Mucosa of descending colon (tissue), 3 donors: Measurements from ENCODE around the gene ADAMTS18. TPM values are rescaled to one million over a fixed set of nuclear protein-coding genes. Genes with fewer than 3 reads are reported as not detected.
A peak's percentile ranks its signal among the peaks of the same experiment; 100 is the strongest.

Source experiments
- ATAC-seq: fragments of 200-7000 bp; cut with Tn5 transposase; one replicate; pipeline ENCODE4 v1.9.1; 2020; ENCODE audit warnings: mild to moderate bottlenecking, moderate library complexity
- DNase-seq, 3 donors: peaks; one replicate each; pipeline ENCODE4 v3.0.0-alpha.2; 2020
- H3K36me3 ChIP-seq: fragments of 200-600 bp; one replicate; pipeline ENCODE4 v1.8.0; 2021; ENCODE audit warnings: low read depth, mild to moderate bottlenecking
- H3K4me1 ChIP-seq: fragments of 200-600 bp; one replicate; pipeline ENCODE4 v1.8.0; 2021; ENCODE audit warnings: low read depth, mild to moderate bottlenecking
- H3K4me3 ChIP-seq: fragments of 200-600 bp; one replicate; pipeline ENCODE4 v1.8.0; 2021; ENCODE audit warnings: mild to moderate bottlenecking
- H3K9me3 ChIP-seq: fragments of 200-600 bp; one replicate; pipeline ENCODE4 v1.8.0; 2021; ENCODE audit warnings: mild to moderate bottlenecking
- intact Hi-C, 2 donors: fragments of 100-400 bp; cut with DNase I in 1 of 2; cut with micrococcal nuclease in 1 of 2; formaldehyde crosslinking; loops; one replicate each; pipeline versions ENCODE4 v1.11.0 to v1.11.1; 2022; cut with DNase I, micrococcal nuclease
- total RNA-seq, 3 donors: library from RNA; stranded (reverse); fragmentation: NEBNext Ultra II Directional in 2 of 3; extraction: Animal tissue kit (Norgen Biotek cat#: 25700) in 2 of 3; gene quantifications; one replicate each; pipeline versions ENCODE4 v1.2.1 to v1.2.4, GENCODE V29; 2021 to 2023
- TF ChIP-seq, protein P1 (sequence below): fragments of 200-600 bp; IDR thresholded peaks from one replicate; pipeline ENCODE4 v1.8.0; 2022; ENCODE audit warnings: antibody characterized with exemption, mild to moderate bottlenecking
- donor health status: DM: no; HTN: no; CAD: no; lungs with moderate emphysema.
- donor health status: DM: no; HTN: no; CAD: no.
- donor health status: DM: no; HTN: yes; CAD: no.

Gene ADAMTS18
- total RNA-seq, 3 donors from 2014 or later = 0.20 to 0.22 TPM; not detected in 1

DNA sequence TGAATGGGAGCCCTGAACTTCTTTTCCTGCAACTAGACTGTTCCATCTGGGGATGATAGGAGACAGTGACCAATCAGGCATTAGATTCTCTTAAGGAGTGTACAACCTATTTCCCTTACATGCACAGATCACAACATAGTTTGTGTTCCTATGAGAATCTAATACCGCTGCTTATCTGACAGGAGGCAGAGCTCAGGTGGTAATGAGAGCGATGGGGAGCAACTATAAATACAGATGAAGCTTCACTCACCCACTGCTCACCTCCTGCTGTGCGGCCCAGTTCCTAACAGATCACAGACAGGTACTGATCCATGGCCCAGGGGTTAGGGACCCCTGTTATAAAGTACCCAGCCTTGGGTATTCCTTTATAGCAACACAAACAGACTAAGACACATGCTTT, 17.4 kb upstream of the ADAMTS18 start:
- TF ChIP-seq, protein P1, sequence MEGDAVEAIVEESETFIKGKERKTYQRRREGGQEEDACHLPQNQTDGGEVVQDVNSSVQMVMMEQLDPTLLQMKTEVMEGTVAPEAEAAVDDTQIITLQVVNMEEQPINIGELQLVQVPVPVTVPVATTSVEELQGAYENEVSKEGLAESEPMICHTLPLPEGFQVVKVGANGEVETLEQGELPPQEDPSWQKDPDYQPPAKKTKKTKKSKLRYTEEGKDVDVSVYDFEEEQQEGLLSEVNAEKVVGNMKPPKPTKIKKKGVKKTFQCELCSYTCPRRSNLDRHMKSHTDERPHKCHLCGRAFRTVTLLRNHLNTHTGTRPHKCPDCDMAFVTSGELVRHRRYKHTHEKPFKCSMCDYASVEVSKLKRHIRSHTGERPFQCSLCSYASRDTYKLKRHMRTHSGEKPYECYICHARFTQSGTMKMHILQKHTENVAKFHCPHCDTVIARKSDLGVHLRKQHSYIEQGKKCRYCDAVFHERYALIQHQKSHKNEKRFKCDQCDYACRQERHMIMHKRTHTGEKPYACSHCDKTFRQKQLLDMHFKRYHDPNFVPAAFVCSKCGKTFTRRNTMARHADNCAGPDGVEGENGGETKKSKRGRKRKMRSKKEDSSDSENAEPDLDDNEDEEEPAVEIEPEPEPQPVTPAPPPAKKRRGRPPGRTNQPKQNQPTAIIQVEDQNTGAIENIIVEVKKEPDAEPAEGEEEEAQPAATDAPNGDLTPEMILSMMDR = no peak
- Histone ChIP-seq H3K36me3 (no peaks in the 10 kb centered on the region), H3K9me3 (no peaks in the 10 kb centered on the region), H3K4me3 (no peak overlapping the region), H3K4me1 (no peaks in the 10 kb centered on the region)
- no peak for ATAC-seq
- intact Hi-C loops = no loop called here
- DNase-seq = no peak

DNA sequence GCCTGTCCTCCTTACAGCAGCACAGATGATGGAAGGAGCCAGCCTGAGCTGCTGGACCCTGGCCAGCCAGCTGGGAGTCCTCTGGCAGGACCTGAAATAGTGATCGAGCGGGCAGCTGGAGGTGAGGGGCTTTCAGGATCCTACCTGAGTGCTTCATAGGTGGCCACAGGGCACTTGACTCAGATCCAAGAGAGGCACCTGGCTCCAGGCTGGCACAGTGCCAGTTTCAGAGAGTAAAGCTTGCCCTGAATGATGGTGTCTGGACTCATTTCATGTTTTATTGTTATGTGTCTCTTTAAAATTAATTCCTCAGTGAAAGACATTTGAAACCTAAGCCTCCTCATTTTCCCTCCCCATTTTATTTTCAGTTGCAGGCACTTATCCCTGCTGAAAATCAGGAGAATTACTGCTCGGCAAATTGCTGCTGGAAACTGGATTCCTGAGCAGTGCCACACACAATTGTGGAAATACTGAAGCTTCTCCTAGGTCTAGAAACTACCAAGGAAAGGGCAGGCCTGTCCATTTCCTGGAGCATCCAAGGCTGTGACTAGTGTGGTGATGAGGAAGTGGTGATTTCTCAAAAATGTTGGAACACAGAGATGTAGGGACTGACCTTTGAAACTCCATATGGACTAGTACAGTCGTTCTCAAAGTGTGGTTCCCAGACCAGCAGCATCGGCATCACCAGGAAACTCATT, 16.1 kb upstream of the ADAMTS18 start:
- peak; percentile 12 for ATAC-seq

DNA sequence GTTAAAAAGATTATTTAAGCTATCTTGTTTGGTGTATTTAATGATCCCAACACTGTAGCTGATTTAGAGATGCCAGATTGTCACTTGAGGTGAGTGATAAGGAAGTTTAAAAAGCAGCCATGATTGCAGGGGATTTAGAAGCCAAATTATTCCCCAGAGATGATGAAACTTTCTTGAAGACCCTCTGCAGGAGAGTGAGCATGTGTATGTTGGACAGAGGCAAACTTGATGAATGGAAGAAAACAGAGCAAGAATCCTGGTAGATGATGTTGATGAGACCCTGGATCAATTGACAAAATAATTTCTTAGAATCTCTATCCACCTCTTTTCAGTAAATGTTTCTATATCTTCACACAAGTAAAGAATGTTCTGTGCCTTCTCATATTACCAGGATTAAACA, 14.4 kb upstream of the ADAMTS18 start:
- Histone ChIP-seq H3K4me3 (no peak overlapping the region), H3K36me3 (no peaks in the 10 kb centered on the region), H3K9me3 (no peaks in the 10 kb centered on the region), H3K4me1 (no peaks in the 10 kb centered on the region)
- ATAC-seq (no peak), DNase-seq (no peak)
- TF ChIP-seq, protein P1 = no peak
- intact Hi-C loops = no loop called here

More for the DNA sequence above, 16.1 kb upstream of the ADAMTS18 start:
- TF ChIP-seq, protein P1 = no peak
- Histone ChIP-seq H3K9me3 (no peaks in the 10 kb centered on the region), H3K4me1 (no peaks in the 10 kb centered on the region), H3K36me3 (no peaks in the 10 kb centered on the region), H3K4me3 (no peak overlapping the region)
- intact Hi-C loops = no loop called here
- DNase-seq = peak; percentile 1 to 44 (median 22)

DNA sequence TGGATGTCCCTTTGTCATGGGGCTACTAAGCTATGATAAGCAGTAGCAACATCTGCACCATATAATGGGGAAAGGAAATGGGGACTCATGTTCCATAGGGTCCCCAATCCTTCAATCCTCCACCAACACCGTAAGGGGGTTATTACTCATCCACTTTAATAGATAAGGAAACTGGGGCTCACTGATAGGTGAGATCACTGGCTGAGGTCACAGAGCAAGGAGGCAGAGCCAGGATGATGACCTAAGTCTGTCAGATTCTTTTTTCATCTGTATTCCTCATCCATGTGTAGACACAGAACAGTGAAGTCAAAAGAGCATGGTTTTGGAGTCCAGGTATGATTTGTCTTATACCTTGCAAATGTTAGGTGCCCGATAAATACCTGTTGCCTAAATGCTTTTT, 10.5 kb upstream of the ADAMTS18 start:
- H3K36me3 ChIP-seq = no peaks in the 10 kb centered on the region
- H3K4me1 ChIP-seq = no peaks in the 10 kb centered on the region
- intact Hi-C loops = no loop called here
- TF ChIP-seq, protein P1 = no peak
- H3K4me3 ChIP-seq = no peak overlapping the region
- no peaks in the 10 kb centered on the region for H3K9me3 ChIP-seq
- ATAC-seq (no peak), DNase-seq (no peak)

DNA sequence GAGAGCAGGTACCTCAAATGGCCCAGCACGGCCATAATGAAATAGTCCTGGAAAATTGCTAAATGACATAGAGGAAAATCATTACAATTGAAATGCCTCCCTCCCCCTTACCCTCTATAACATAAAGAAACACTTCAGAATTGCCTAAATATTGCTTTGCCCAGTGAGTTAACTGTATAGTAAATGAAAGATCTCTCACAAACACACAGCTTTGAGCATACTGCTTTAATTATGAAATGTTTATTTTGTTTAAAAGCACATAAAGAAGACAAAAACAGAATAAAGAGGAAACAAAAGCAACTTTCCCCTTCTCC, 9.3 kb upstream of the ADAMTS18 start:
- no peak for DNase-seq
- no peak for ATAC-seq
- H3K9me3 ChIP-seq = no peaks in the 10 kb centered on the region
- H3K4me3 ChIP-seq = no peak overlapping the region
- TF ChIP-seq, protein P1 = no peak
- no peaks in the 10 kb centered on the region for H3K36me3 ChIP-seq
- no peaks in the 10 kb centered on the region for H3K4me1 ChIP-seq
- intact Hi-C loops = no loop called here
